H9 (cell line): Measurements from ENCODE around the gene OTX1. TPM values are rescaled to one million over a fixed set of nuclear protein-coding genes. Genes with fewer than 3 reads are reported as not detected.

ENCODE experiments used
- DNase-seq: peaks from one replicate; pipeline ENCODE4 v3.0.0-alpha.2; 2017
- H2AFZ ChIP-seq: one replicate; pipeline ENCODE4 v1.6.1; 2013; ENCODE audit warnings: mild to moderate bottlenecking, low read length, control low read depth, moderate library complexity
- H2AK5ac ChIP-seq: 2 replicates; pipeline ENCODE4 v1.6.1; 2013; ENCODE audit warnings: low read length, control low read depth, mixed read lengths; ENCODE audit not compliant: insufficient read length
- H2BK120ac ChIP-seq: one replicate; pipeline ENCODE4 v1.6.1; 2013; ENCODE audit warnings: low read depth, mild to moderate bottlenecking, low read length, control low read depth, inconsistent platforms; ENCODE audit not compliant: poor library complexity, severe bottlenecking
- H2BK12ac ChIP-seq: 2 replicates; pipeline ENCODE4 v1.6.1; 2013; ENCODE audit warnings: low read length, control low read depth, mixed read lengths, low read depth; ENCODE audit not compliant: insufficient read length
- H2BK15ac ChIP-seq: 2 replicates; pipeline ENCODE4 v1.6.1; 2013; ENCODE audit warnings: low read depth, low read length, control low read depth
- H2BK20ac ChIP-seq: one replicate; pipeline ENCODE4 v1.6.1; 2013; ENCODE audit warnings: low read depth, mild to moderate bottlenecking, low read length, control low read depth, inconsistent platforms; ENCODE audit not compliant: poor library complexity, severe bottlenecking
- H2BK5ac ChIP-seq: 2 replicates; pipeline ENCODE4 v1.6.1; 2013; ENCODE audit warnings: low read length, control low read depth, mixed read lengths; ENCODE audit not compliant: insufficient read length
- H3K14ac ChIP-seq: 2 replicates; pipeline ENCODE4 v1.6.1; 2013; ENCODE audit warnings: low read length, control low read depth; ENCODE audit not compliant: insufficient read depth
- H3K18ac ChIP-seq: 2 replicates; pipeline ENCODE4 v1.6.1; 2013; ENCODE audit warnings: low read depth, mild to moderate bottlenecking, mixed read lengths, low read length, control low read depth; ENCODE audit not compliant: insufficient read length
- H3K23ac ChIP-seq: 2 replicates; pipeline ENCODE4 v1.6.1; 2013; ENCODE audit warnings: low read length, control low read depth, mixed read lengths, low read depth; ENCODE audit not compliant: insufficient read length
- H3K23me2 ChIP-seq: 2 replicates; pipeline ENCODE4 v1.6.1; 2013; ENCODE audit warnings: low read depth, mild to moderate bottlenecking, mixed read lengths, low read length, control low read depth; ENCODE audit not compliant: insufficient read length, poor library complexity, severe bottlenecking
- H3K27ac ChIP-seq: 2 replicates; pipeline ENCODE4 v1.5.1; 2013; ENCODE audit warnings: low read length, control low read depth, mixed read lengths, low read depth; ENCODE audit not compliant: insufficient read length
- H3K27me3 ChIP-seq: 2 replicates; pipeline ENCODE4 v1.6.1; 2013; ENCODE audit warnings: low read length, control low read depth, inconsistent platforms; ENCODE audit not compliant: insufficient read depth
- H3K4ac ChIP-seq: 2 replicates; pipeline ENCODE4 v1.6.1; 2013; ENCODE audit warnings: low read depth, mild to moderate bottlenecking, control low read depth, inconsistent platforms, low read length, moderate library complexity
- H3K4me1 ChIP-seq: 2 replicates; pipeline ENCODE4 v1.6.1; 2013; ENCODE audit warnings: low read length, control low read depth, inconsistent platforms; ENCODE audit not compliant: insufficient read depth
- H3K4me2 ChIP-seq: 2 replicates; pipeline ENCODE4 v1.6.1; 2013; ENCODE audit warnings: low read length, control low read depth, mixed read lengths; ENCODE audit not compliant: insufficient read length, insufficient read depth
- H3K56ac ChIP-seq: 2 replicates; pipeline ENCODE4 v1.6.1; 2013; ENCODE audit warnings: low read depth, mild to moderate bottlenecking, mixed read lengths, low read length, control low read depth; ENCODE audit not compliant: insufficient read length
- H3K79me1 ChIP-seq: 2 replicates; pipeline ENCODE4 v1.6.1; 2013; ENCODE audit warnings: low read depth, mild to moderate bottlenecking, moderate library complexity, low read length, control low read depth, inconsistent platforms; ENCODE audit not compliant: insufficient read depth, poor library complexity, severe bottlenecking
- H3K79me2 ChIP-seq: 2 replicates; pipeline ENCODE4 v1.6.1; 2013; ENCODE audit warnings: low read length, control low read depth, inconsistent platforms; ENCODE audit not compliant: insufficient read depth
- H3K9ac ChIP-seq: 2 replicates; pipeline ENCODE4 v1.6.1; 2013; ENCODE audit warnings: low read length, control low read depth, mixed read lengths; ENCODE audit not compliant: insufficient read length; ENCODE audit errors: extremely low read depth
- H3K9me3 ChIP-seq: one replicate; pipeline ENCODE4 v1.6.1; 2013; ENCODE audit warnings: low read depth, low read length, inconsistent platforms; ENCODE audit not compliant: control insufficient read depth
- H3T11ph ChIP-seq: one replicate; pipeline ENCODE4 v1.6.1; 2013; ENCODE audit warnings: mild to moderate bottlenecking, low read length, control low read depth, inconsistent platforms
- H4K20me1 ChIP-seq: one replicate; pipeline ENCODE4 v1.6.1; 2013; ENCODE audit not compliant: control insufficient read depth, insufficient read length, insufficient read depth
- H4K5ac ChIP-seq: 2 replicates; pipeline ENCODE4 v1.6.1; 2013; ENCODE audit warnings: low read depth, mild to moderate bottlenecking, mixed read lengths, low read length, control low read depth; ENCODE audit not compliant: insufficient read length
- H4K8ac ChIP-seq: replicated peaks from 2 replicates; pipeline ENCODE4 v1.6.1; 2013; ENCODE audit warnings: low read length, control low read depth, mixed read lengths, low read depth; ENCODE audit not compliant: insufficient read length
- H4K91ac ChIP-seq: 2 replicates; pipeline ENCODE4 v1.6.1; 2013; ENCODE audit warnings: low read depth, mild to moderate bottlenecking, moderate library complexity, mixed read lengths, low read length, control low read depth; ENCODE audit not compliant: insufficient read length
- H3K27ac Mint-ChIP-seq, 3 experiments: 2 replicates in 2 of 3; 3 replicates in 1 of 3; pipeline ENCODE4 v1.8.0; 2020 to 2021; ENCODE audit warnings: mixed read lengths in 3 of 3, mild to moderate bottlenecking in 1 of 3, moderate library complexity in 1 of 3
- H3K27me3 Mint-ChIP-seq: 2 replicates; pipeline ENCODE4 v1.8.0; 2021; ENCODE audit warnings: low read depth, mild to moderate bottlenecking, moderate library complexity, mixed read lengths
- H3K36me3 Mint-ChIP-seq, 3 experiments: 2 replicates in 2 of 3; 3 replicates in 1 of 3; pipeline ENCODE4 v1.8.0; 2020 to 2021; ENCODE audit warnings: low read depth in 3 of 3, mixed read lengths in 3 of 3; ENCODE audit not compliant: insufficient read depth in 1 of 3
- H3K4me1 Mint-ChIP-seq, 2 experiments: 2 replicates each; pipeline ENCODE4 v1.8.0; 2020; ENCODE audit warnings: mixed read lengths in 2 of 2
- H3K4me3 Mint-ChIP-seq, 2 experiments: 2 replicates in 1 of 2; 3 replicates in 1 of 2; pipeline ENCODE4 v1.8.0; 2020 to 2021; ENCODE audit warnings: mild to moderate bottlenecking in 2 of 2, mixed read lengths in 2 of 2, moderate library complexity in 1 of 2
- H3K9me3 Mint-ChIP-seq, 2 experiments: 2 replicates in 1 of 2; 3 replicates in 1 of 2; pipeline ENCODE4 v1.8.0; 2020; ENCODE audit warnings: mild to moderate bottlenecking in 2 of 2, mixed read lengths in 2 of 2, moderate library complexity in 1 of 2
- CTCF ChIP-seq: fragments of 200-600 bp; sonication (generic); conservative IDR thresholded peaks from 3 replicates; pipeline ENCODE4 v1.8.0; 2021; ENCODE audit warnings: antibody characterized with exemption, mild to moderate bottlenecking
- WGBS: extraction: QIAGEN DNeasy Blood & Tissue Kit; methylation state at CpG from one replicate; pipeline ENCODE4 v1.1.7; 2013; ENCODE audit warnings: missing lambda C conversion rate, low lambda C conversion rate, mixed read lengths; ENCODE audit not compliant: insufficient read length; ENCODE audit errors: extremely low coverage; 5-methylcytosine and 5-hydroxymethylcytosine counted together
- total RNA-seq: library from RNA; stranded (reverse); gene quantifications from 2 replicates; pipeline ENCODE4 v1.2.1, GENCODE V29; 2021

OTX1 gene
- total RNA-seq, 1 experiment from 2014 or later, result 0.13 TPM

- DNase-seq, result no peak
- Histone ChIP-seq H2AK5ac (no peak overlapping the region), H3K23me2 (no peaks in the 10 kb centered on the region), H3K56ac (no peak overlapping the region), H2BK5ac (no peak overlapping the region), H3K79me1 (no peaks in the 10 kb centered on the region), H3K9me3 (no peaks in the 10 kb centered on the region), H2BK15ac (no peak overlapping the region), H3K27me3 (no peaks in the 10 kb centered on the region), H4K5ac (no peak overlapping the region), H3K9ac (no peak overlapping the region), H3K14ac (no peak overlapping the region), H2BK20ac (no peak overlapping the region), H3K4me2 (no peak overlapping the region), H3K79me2 (no peaks in the 10 kb centered on the region), H3K4me1 (no peaks in the 10 kb centered on the region), H4K8ac (no peak overlapping the region), H3K4ac (no peak overlapping the region), H4K91ac (no peak overlapping the region), H3T11ph (no peak overlapping the region), H4K20me1 (no peaks in the 10 kb centered on the region), H3K18ac (no peak overlapping the region), H2AFZ (no peak overlapping the region), H2BK12ac (no peak overlapping the region), H3K23ac (no peak overlapping the region), H2BK120ac (no peak overlapping the region), H3K27ac (no peak overlapping the region)
- peaks cover 0 to 18% (median 4%) of the 10 kb centered on the region in 3 experiments; a peak in 5 of 7 replicates for H3K36me3 Mint-ChIP-seq
- H3K27me3 Mint-ChIP-seq, result peaks cover 2% of the 10 kb centered on the region; the same call in 1 of the 2 replicates
- H3K4me1 Mint-ChIP-seq, result 0 out of 4 replicates have a peak, but pooled peaks cover 0 to 3% of the 10 kb centered on the region in 2 experiments
- H3K27ac Mint-ChIP-seq, result no peak overlapping the region
- no CpG with 5 or more reads among the region's 2 CpGs for whole genome bisulfite sequencing
- peaks cover 23 to 24% of the 10 kb centered on the region in 2 experiments for H3K9me3 Mint-ChIP-seq
- no peak overlapping the region for H3K4me3 Mint-ChIP-seq
- TF ChIP-seq CTCF, result no peak
These were observed 51.3 kb downstream of the OTX1 start for GRCh38 chr2:63101954-63102353.
